Ovary (tissue), 3 donors: ENCODE data around the gene SLC7A14.

ENCODE experiments used
- EP300 ChIP-seq: sonication (generic); formaldehyde crosslinking; IDR thresholded peaks from one replicate; pipeline ENCODE4 v1.6.1; 2017; ENCODE audit warnings: antibody characterized with exemption
- POLR2A ChIP-seq: fragments of 450-650 bp; IDR thresholded peaks from one replicate; pipeline ENCODE4 v1.6.1; 2017; ENCODE audit warnings: antibody characterized with exemption, mild to moderate bottlenecking, moderate library complexity
- TF ChIP-seq, protein P1 (sequence below), 3 donors: fragments of 450-650 bp in 2 of 3; fragments of 200-600 bp in 1 of 3; IDR thresholded peaks; one replicate each; pipeline versions ENCODE4 v1.5.1 to v1.8.0; 2016 to 2022; ENCODE audit warnings: antibody characterized with exemption in 3 of 3, mild to moderate bottlenecking in 1 of 3
- donor health status: DM: no; HTN: no; CAD: no.

DNA sequence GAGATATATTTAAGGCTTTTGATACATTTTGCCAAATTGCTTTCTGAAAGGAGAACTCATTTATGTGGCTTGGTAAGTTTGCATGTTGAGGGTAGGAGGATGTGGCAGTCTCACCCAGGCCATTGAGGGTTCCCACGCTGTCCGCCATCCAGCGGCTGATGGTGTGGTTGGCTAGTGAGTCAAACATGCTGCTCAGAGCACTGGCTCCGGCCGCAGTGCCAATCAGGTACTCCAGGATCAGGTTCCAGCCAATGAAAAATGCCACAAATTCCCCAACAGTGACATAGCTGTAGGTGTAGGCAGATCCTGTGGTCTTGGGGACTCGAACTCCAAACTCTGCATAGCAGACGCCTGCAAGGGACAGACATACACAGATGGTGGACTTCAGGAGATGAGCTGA is 84.9 kb downstream of the SLC7A14 start:
- TF ChIP-seq EP300: no peak
- TF ChIP-seq POLR2A: no peak
- TF ChIP-seq, protein P1, sequence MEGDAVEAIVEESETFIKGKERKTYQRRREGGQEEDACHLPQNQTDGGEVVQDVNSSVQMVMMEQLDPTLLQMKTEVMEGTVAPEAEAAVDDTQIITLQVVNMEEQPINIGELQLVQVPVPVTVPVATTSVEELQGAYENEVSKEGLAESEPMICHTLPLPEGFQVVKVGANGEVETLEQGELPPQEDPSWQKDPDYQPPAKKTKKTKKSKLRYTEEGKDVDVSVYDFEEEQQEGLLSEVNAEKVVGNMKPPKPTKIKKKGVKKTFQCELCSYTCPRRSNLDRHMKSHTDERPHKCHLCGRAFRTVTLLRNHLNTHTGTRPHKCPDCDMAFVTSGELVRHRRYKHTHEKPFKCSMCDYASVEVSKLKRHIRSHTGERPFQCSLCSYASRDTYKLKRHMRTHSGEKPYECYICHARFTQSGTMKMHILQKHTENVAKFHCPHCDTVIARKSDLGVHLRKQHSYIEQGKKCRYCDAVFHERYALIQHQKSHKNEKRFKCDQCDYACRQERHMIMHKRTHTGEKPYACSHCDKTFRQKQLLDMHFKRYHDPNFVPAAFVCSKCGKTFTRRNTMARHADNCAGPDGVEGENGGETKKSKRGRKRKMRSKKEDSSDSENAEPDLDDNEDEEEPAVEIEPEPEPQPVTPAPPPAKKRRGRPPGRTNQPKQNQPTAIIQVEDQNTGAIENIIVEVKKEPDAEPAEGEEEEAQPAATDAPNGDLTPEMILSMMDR (IDR thresholded peaks at IDR 0.05): no peak
